Prostate gland (tissue), 2 donors: ENCODE measurements around the gene GNG4. TPM values are rescaled to one million over a fixed set of nuclear protein-coding genes. Genes with fewer than 3 reads are reported as not detected.

Experiments used
- DNase-seq: peaks from one replicate; pipeline ENCODE4 v3.0.0-alpha.2; 2019; ENCODE audit warnings: low spot score
- H3K27ac ChIP-seq, 2 donors: fragments of 200-600 bp; sonication (generic); 2 replicates each; pipeline ENCODE4 v1.5.1; 2017 to 2019
- H3K27me3 ChIP-seq: fragments of 200-600 bp; sonication (generic); replicated peaks from 2 replicates; pipeline ENCODE4 v1.5.1; 2019; ENCODE audit not compliant: insufficient read depth
- H3K36me3 ChIP-seq, 2 donors: fragments of 200-600 bp; sonication (generic); 1 replicate in 1 of 2; 2 replicates in 1 of 2; pipeline versions ENCODE4 v1.5.1 to v1.8.1; 2017 to 2019
- H3K4me1 ChIP-seq: fragments of 200-600 bp; sonication (generic); replicated peaks from 2 replicates; pipeline ENCODE4 v1.5.1; 2019
- H3K4me3 ChIP-seq, 2 donors: fragments of 200-600 bp; sonication (generic); 2 replicates each; pipeline ENCODE4 v1.5.1; 2017 to 2019
- H3K9me3 ChIP-seq: fragments of 200-600 bp; sonication (generic); 2 replicates; pipeline ENCODE4 v1.5.1; 2017
- CTCF ChIP-seq, 4 experiments: fragments of 200-600 bp in 2 of 4; fragments of 450-650 bp in 2 of 4; sonication (generic) in 2 of 4; IDR thresholded peaks; 1 replicate in 3 of 4; 2 replicates in 1 of 4; pipeline ENCODE4 v1.5.1; 2016 to 2019; ENCODE audit warnings: antibody characterized with exemption in 4 of 4, mild to moderate bottlenecking in 2 of 4, moderate library complexity in 2 of 4
- POLR2A ChIP-seq: fragments of 450-650 bp; IDR thresholded peaks from one replicate; pipeline ENCODE4 v1.6.1; 2016; ENCODE audit warnings: antibody characterized with exemption, mild to moderate bottlenecking
- POLR2AphosphoS5 ChIP-seq: sonication (generic); formaldehyde crosslinking; IDR thresholded peaks from one replicate; pipeline ENCODE4 v1.6.1; 2017; ENCODE audit warnings: antibody characterized with exemption
- WGBS: methylation state at CpG from one replicate; pipeline ENCODE4 v1.1.5; 2018; 5-methylcytosine and 5-hydroxymethylcytosine counted together
- intact Hi-C: fragments of 100-400 bp; cut with DNase I; formaldehyde crosslinking; loops from one replicate; pipeline ENCODE4 v1.14.2; 2022
- total RNA-seq, 2 donors: library from RNA; depleted of rRNA; stranded (reverse); fragments of >200 nt; gene quantifications; one replicate each; pipeline ENCODE4 v1.1.0, GENCODE V29; 2016

GNG4 gene
- total RNA-seq, 2 donors from 2014 or later: 9.4 to 47.7 TPM

GRCh38 chr1:235671992-235672391, 22.4 kb upstream of the GNG4 start:
- H3K4me1 ChIP-seq: no peaks in the 10 kb centered on the region
- H3K9me3 ChIP-seq: no peaks in the 10 kb centered on the region
- H3K27me3 ChIP-seq: no peaks in the 10 kb centered on the region
- intact Hi-C loops: no loop called here
- H3K4me3 ChIP-seq: no peak overlapping the region
- no peak overlapping the region for H3K27ac ChIP-seq
- no peaks in the 10 kb centered on the region for H3K36me3 ChIP-seq
- DNase-seq: no peak
- no peak for TF ChIP-seq POLR2A
- no peak for TF ChIP-seq CTCF (IDR thresholded peaks at IDR 0.05)
- TF ChIP-seq POLR2AphosphoS5: no peak
- 100% methylated on average over 1 of the region's 1 CpG for WGBS

- intact Hi-C loops: no loop called here
- WGBS: 97% methylated on average over 8 of the region's 8 CpGs
Measured at GRCh38 chr1:235670157-235670776, 20.7 kb upstream of the GNG4 start.

GRCh38 chr1:235669277-235669676, 19.7 kb upstream of the GNG4 start:
- H3K36me3 ChIP-seq: no peaks in the 10 kb centered on the region
- TF ChIP-seq CTCF (IDR thresholded peaks at IDR 0.05): no peak
- no peak for TF ChIP-seq POLR2AphosphoS5
- TF ChIP-seq POLR2A: no peak
- H3K4me1 ChIP-seq: no peaks in the 10 kb centered on the region
- intact Hi-C loops: no loop called here
- no peak overlapping the region for H3K27ac ChIP-seq
- WGBS: 93% methylated on average over 3 of the region's 3 CpGs
- H3K27me3 ChIP-seq: no peaks in the 10 kb centered on the region
- no peaks in the 10 kb centered on the region for H3K9me3 ChIP-seq
- DNase-seq: no peak
- no peak overlapping the region for H3K4me3 ChIP-seq

More at GRCh38 chr1:235670157-235670776, 20.7 kb upstream of the GNG4 start:
- Histone ChIP-seq H3K27me3 (no peaks in the 10 kb centered on the region), H3K36me3 (no peaks in the 10 kb centered on the region), H3K4me1 (no peaks in the 10 kb centered on the region), H3K27ac (no peak overlapping the region), H3K4me3 (no peak overlapping the region), H3K9me3 (no peaks in the 10 kb centered on the region)
- TF ChIP-seq CTCF (IDR thresholded peaks at IDR 0.05): no peak
- no peak for DNase-seq

- no peak for DNase-seq
- intact Hi-C loops: no loop called here
- WGBS: 92% methylated on average over 4 of the region's 4 CpGs
- no peaks in the 10 kb centered on the region for H3K9me3 ChIP-seq
- no peaks in the 10 kb centered on the region for H3K36me3 ChIP-seq
- no peak overlapping the region for H3K4me3 ChIP-seq
- H3K4me1 ChIP-seq: no peaks in the 10 kb centered on the region
- H3K27ac ChIP-seq: no peak overlapping the region
- no peak for TF ChIP-seq POLR2A
- no peaks in the 10 kb centered on the region for H3K27me3 ChIP-seq
Measured at GRCh38 chr1:235663628-235664027, 14.0 kb upstream of the GNG4 start.

- Histone ChIP-seq H3K27me3 (no peaks in the 10 kb centered on the region), H3K36me3 (no peaks in the 10 kb centered on the region), H3K4me3 (no peak overlapping the region), H3K9me3 (no peaks in the 10 kb centered on the region), H3K4me1 (no peaks in the 10 kb centered on the region), H3K27ac (no peak overlapping the region)
- TF ChIP-seq CTCF (IDR thresholded peaks at IDR 0.05) (no peak), POLR2A (no peak), POLR2AphosphoS5 (no peak)
- intact Hi-C loops: no loop called here
- no peak for DNase-seq
- WGBS: 62% methylated on average over 2 of the region's 2 CpGs
Measured at GRCh38 chr1:235661568-235661967, 12.0 kb upstream of the GNG4 start.
